ENCODE data around the gene RSPH1.

RSPH1 gene

GRCh38 chr21:42423685-42424084 is 72.3 kb downstream of the RSPH1 start:
- no peak for DNase-seq

GRCh38 chr21:42423197-42423675 is 72.8 kb downstream of the RSPH1 start:
- no peak for DNase-seq
